ENCODE measurements around the gene TPCN1.

DNA sequence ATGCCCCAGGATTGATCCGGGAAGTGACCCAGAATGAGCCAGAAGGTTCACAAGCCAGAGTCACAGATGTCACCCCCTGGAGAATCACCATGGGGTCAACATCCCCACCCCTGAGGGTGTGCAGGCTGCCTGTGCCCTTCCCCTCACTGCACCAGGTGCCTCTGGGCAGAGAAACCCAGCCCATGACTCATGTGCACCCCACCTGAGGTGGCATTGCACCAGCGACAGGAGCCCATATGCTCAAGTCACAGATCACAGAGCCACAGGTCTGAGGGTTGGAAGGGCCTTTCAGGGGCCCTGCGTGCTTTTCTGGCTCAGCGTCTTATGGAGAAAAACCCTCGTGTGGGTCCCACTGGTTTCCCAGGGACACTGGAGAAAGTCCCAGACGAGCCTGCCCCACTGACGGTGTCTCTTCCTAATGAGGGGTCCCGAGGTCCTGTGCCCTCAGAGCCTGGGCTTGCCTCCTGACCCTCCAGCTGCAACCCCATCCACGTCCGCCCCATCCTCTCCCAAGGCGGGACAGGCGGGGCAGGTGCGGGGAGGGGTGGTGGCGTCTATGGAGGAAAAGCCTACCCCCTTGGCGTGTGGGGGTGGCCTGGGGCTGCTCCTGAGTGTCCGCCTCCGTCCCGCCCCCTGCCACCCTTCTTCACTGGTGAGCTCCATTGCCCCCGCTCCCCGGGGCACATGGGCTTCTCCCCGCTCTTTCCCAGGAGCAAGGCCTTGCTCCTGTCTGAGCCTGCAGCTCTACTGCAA lies 66.1 kb downstream of the TPCN1 start:
- TF ChIP-seq, protein P1, sequence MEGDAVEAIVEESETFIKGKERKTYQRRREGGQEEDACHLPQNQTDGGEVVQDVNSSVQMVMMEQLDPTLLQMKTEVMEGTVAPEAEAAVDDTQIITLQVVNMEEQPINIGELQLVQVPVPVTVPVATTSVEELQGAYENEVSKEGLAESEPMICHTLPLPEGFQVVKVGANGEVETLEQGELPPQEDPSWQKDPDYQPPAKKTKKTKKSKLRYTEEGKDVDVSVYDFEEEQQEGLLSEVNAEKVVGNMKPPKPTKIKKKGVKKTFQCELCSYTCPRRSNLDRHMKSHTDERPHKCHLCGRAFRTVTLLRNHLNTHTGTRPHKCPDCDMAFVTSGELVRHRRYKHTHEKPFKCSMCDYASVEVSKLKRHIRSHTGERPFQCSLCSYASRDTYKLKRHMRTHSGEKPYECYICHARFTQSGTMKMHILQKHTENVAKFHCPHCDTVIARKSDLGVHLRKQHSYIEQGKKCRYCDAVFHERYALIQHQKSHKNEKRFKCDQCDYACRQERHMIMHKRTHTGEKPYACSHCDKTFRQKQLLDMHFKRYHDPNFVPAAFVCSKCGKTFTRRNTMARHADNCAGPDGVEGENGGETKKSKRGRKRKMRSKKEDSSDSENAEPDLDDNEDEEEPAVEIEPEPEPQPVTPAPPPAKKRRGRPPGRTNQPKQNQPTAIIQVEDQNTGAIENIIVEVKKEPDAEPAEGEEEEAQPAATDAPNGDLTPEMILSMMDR (IDR thresholded peaks at IDR 0.05) = no peak
- TF ChIP-seq POLR2A (IDR thresholded peaks at IDR 0.05) = no peak
